GM12878 (cell line): Measurements from ENCODE around the gene KIF15. TPM values are rescaled to one million over a fixed set of nuclear protein-coding genes. Genes with fewer than 3 reads are reported as not detected.

ENCODE experiments used
- ESRRA ChIP-seq: IDR thresholded peaks from 2 replicates; pipeline ENCODE4 v1.6.1; 2012; ENCODE audit warnings: mild to moderate bottlenecking, low read length, improper control_type of control experiment
- JUNB ChIP-seq: IDR thresholded peaks from 2 replicates; pipeline ENCODE4 v1.6.1; 2016; ENCODE audit warnings: antibody characterized with exemption, mild to moderate bottlenecking
- MXI1 ChIP-seq: fragments of 150-350 bp; IDR thresholded peaks from 2 replicates; pipeline ENCODE4 v1.6.1; 2011; ENCODE audit warnings: low read depth, mild to moderate bottlenecking, inconsistent platforms, low read length, improper control_type of control experiment
- NFXL1 ChIP-seq: fragments of 450-650 bp; IDR thresholded peaks from 2 replicates; pipeline ENCODE4 v1.6.1; 2017; ENCODE audit warnings: antibody characterized with exemption, mild to moderate bottlenecking, borderline replicate concordance
- NFYB ChIP-seq: IDR thresholded peaks from 2 replicates; pipeline ENCODE4 v1.6.1; 2011; ENCODE audit warnings: low read depth, mild to moderate bottlenecking, low read length, improper control_type of control experiment, moderate library complexity; ENCODE audit not compliant: insufficient read depth
- RELA ChIP-seq: fragments of 450-650 bp; IDR thresholded peaks from 2 replicates; pipeline ENCODE4 v1.8.0; 2014; ENCODE audit warnings: borderline replicate concordance; ENCODE audit not compliant: partially characterized antibody
- SMAD5 ChIP-seq: IDR thresholded peaks from 2 replicates; pipeline ENCODE4 v1.6.1; 2016; ENCODE audit warnings: antibody characterized with exemption, low read depth
- SREBF2 ChIP-seq: IDR thresholded peaks from 2 replicates; pipeline ENCODE4 v1.6.1; 2012; ENCODE audit warnings: mild to moderate bottlenecking, low read length
- SUPT20H ChIP-seq: IDR thresholded peaks from 2 replicates; pipeline ENCODE4 v1.6.1; 2011; ENCODE audit warnings: low read depth, mild to moderate bottlenecking, low read length, moderate library complexity, borderline replicate concordance; ENCODE audit not compliant: control insufficient read depth
- TCF7 ChIP-seq: IDR thresholded peaks from 2 replicates; pipeline ENCODE4 v1.6.1; 2014; ENCODE audit warnings: antibody characterized with exemption, borderline replicate concordance
- WRNIP1 ChIP-seq: IDR thresholded peaks from 2 replicates; pipeline ENCODE4 v1.6.1; 2011; ENCODE audit warnings: low read depth, low read length, improper control_type of control experiment, borderline replicate concordance
- YBX1 ChIP-seq: fragments of 450-650 bp; IDR thresholded peaks from 2 replicates; pipeline ENCODE4 v1.6.1; 2016; ENCODE audit warnings: antibody characterized with exemption
- ZNF207 ChIP-seq: fragments of 450-650 bp; IDR thresholded peaks from 2 replicates; pipeline ENCODE4 v1.6.1; 2014; ENCODE audit warnings: antibody characterized with exemption, mild to moderate bottlenecking, borderline replicate concordance
- ZNF24 ChIP-seq: fragments of 450-650 bp; IDR thresholded peaks from 2 replicates; pipeline ENCODE4 v1.6.1; 2017; ENCODE audit warnings: antibody characterized with exemption, mild to moderate bottlenecking
- polyA plus RNA-seq, 11 experiments: library from polyadenylated mRNA; depleted of rRNA in 4 of 11; unstranded in 6 of 11; stranded (reverse) in 5 of 11; fragments of >200 nt; fragmentation: Nextera tagmentation in 4 of 11; fragmentation: Illumina TruSeq in 1 of 11; extraction: Ambion mirVana in 4 of 11; extraction: Trizol in 1 of 11; gene quantifications; 1 replicate in 1 of 11; 2 replicates in 10 of 11; pipeline versions ENCODE4 v1.2.1 to v1.2.3, GENCODE V29; 2011 to 2016; ENCODE audit warnings: inconsistent platforms in 2 of 11, missing spikeins in 2 of 11, low read depth in 1 of 11
- total RNA-seq, 4 experiments: library from RNA; depleted of rRNA in 3 of 4; stranded (reverse); fragments of >200 nt in 3 of 4; fragmentation: Illumina TruSeq in 1 of 4; extraction: Trizol in 1 of 4; gene quantifications; 2 replicates each; pipeline versions ENCODE4 v1.2.1 to v1.2.3, GENCODE V29; 2013 to 2021
- TF ChIP-seq, protein P1 (sequence below): fragments of 450-650 bp; IDR thresholded peaks from 2 replicates; pipeline ENCODE4 v1.6.1; 2016; ENCODE audit warnings: mild to moderate bottlenecking
- TF ChIP-seq, protein P2 (sequence below): IDR thresholded peaks from 2 replicates; pipeline ENCODE4 v1.6.1; 2012; ENCODE audit warnings: low read length, inconsistent platforms
- TF ChIP-seq, protein P3 (sequence below): IDR thresholded peaks from 2 replicates; pipeline ENCODE4 v1.6.1; 2012; ENCODE audit warnings: low read depth, low read length, improper control_type of control experiment
- TF ChIP-seq, protein P4 (sequence below): fragments of 450-650 bp; IDR thresholded peaks from 2 replicates; pipeline ENCODE4 v1.6.1; 2017; ENCODE audit warnings: mild to moderate bottlenecking, moderate library complexity
- TF ChIP-seq, protein P5 (sequence below): fragments of 450-650 bp; IDR thresholded peaks from 2 replicates; pipeline ENCODE4 v1.6.1; 2017; ENCODE audit warnings: mild to moderate bottlenecking
- TF ChIP-seq, protein P6 (sequence below): IDR thresholded peaks from 2 replicates; pipeline ENCODE4 v1.6.1; 2011; ENCODE audit warnings: borderline replicate concordance, low read depth, mild to moderate bottlenecking, moderate library complexity, mixed read lengths, low read length; ENCODE audit not compliant: insufficient read depth; ENCODE audit errors: extremely low read length

Gene KIF15
- total and polyA plus RNA-seq, 10 of the 15 experiments (the other 5 are each of a cell fraction or from before 2014, with no cell fraction given), result 12.3 to 51.8 (median 26.0) TPM

DNA sequence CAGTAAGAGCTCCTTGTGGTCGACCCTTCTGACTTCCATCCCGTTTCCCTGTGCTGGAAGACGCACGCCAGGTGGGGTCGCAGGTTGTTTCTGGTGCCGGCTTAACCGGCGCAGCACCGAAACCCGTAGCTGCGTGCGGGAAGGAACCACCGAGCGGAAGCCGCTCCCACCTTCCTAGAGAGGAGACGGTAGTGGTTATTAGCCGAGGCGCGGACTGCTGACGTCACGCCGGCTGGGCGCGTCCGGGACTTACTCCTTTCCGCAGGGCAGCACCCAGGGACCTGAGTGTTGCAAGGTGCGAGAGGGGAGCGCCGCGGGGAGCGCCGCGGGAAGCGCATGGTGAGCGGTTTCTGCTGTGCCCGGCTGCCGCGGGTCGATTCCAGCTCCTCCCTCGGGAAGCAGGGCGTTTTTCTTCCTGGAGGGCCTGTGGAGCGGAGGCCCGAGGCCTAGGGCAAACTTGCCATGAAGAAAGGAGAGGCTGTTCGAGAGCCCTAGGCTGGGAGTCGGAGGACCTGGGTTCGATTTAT is 32.1 kb upstream of the KIF15 start, which contains the start of gene ZNF501 (continued):
- TF ChIP-seq, protein P1, sequence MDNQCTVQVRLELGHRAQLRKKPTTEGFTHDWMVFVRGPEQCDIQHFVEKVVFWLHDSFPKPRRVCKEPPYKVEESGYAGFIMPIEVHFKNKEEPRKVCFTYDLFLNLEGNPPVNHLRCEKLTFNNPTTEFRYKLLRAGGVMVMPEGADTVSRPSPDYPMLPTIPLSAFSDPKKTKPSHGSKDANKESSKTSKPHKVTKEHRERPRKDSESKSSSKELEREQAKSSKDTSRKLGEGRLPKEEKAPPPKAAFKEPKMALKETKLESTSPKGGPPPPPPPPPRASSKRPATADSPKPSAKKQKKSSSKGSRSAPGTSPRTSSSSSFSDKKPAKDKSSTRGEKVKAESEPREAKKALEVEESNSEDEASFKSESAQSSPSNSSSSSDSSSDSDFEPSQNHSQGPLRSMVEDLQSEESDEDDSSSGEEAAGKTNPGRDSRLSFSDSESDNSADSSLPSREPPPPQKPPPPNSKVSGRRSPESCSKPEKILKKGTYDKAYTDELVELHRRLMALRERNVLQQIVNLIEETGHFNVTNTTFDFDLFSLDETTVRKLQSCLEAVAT, result peak; percentile 49; the same call in 1 of the 2 replicates
- TF ChIP-seq, protein P2, sequence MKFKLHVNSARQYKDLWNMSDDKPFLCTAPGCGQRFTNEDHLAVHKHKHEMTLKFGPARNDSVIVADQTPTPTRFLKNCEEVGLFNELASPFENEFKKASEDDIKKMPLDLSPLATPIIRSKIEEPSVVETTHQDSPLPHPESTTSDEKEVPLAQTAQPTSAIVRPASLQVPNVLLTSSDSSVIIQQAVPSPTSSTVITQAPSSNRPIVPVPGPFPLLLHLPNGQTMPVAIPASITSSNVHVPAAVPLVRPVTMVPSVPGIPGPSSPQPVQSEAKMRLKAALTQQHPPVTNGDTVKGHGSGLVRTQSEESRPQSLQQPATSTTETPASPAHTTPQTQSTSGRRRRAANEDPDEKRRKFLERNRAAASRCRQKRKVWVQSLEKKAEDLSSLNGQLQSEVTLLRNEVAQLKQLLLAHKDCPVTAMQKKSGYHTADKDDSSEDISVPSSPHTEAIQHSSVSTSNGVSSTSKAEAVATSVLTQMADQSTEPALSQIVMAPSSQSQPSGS, result no peak
- TF ChIP-seq RELA, result peak; percentile 66
- TF ChIP-seq ESRRA, result no peak
- TF ChIP-seq TCF7, result no peak
- TF ChIP-seq SREBF2, result no peak
- no peak for TF ChIP-seq NFYB
- TF ChIP-seq ZNF207, result no peak
- TF ChIP-seq MXI1, result no peak; the same call in 1 of the 2 replicates
- TF ChIP-seq, protein P3, sequence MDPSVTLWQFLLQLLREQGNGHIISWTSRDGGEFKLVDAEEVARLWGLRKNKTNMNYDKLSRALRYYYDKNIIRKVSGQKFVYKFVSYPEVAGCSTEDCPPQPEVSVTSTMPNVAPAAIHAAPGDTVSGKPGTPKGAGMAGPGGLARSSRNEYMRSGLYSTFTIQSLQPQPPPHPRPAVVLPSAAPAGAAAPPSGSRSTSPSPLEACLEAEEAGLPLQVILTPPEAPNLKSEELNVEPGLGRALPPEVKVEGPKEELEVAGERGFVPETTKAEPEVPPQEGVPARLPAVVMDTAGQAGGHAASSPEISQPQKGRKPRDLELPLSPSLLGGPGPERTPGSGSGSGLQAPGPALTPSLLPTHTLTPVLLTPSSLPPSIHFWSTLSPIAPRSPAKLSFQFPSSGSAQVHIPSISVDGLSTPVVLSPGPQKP, result no peak
- TF ChIP-seq JUNB, result no peak
- TF ChIP-seq NFXL1, result no peak
- TF ChIP-seq, protein P4, sequence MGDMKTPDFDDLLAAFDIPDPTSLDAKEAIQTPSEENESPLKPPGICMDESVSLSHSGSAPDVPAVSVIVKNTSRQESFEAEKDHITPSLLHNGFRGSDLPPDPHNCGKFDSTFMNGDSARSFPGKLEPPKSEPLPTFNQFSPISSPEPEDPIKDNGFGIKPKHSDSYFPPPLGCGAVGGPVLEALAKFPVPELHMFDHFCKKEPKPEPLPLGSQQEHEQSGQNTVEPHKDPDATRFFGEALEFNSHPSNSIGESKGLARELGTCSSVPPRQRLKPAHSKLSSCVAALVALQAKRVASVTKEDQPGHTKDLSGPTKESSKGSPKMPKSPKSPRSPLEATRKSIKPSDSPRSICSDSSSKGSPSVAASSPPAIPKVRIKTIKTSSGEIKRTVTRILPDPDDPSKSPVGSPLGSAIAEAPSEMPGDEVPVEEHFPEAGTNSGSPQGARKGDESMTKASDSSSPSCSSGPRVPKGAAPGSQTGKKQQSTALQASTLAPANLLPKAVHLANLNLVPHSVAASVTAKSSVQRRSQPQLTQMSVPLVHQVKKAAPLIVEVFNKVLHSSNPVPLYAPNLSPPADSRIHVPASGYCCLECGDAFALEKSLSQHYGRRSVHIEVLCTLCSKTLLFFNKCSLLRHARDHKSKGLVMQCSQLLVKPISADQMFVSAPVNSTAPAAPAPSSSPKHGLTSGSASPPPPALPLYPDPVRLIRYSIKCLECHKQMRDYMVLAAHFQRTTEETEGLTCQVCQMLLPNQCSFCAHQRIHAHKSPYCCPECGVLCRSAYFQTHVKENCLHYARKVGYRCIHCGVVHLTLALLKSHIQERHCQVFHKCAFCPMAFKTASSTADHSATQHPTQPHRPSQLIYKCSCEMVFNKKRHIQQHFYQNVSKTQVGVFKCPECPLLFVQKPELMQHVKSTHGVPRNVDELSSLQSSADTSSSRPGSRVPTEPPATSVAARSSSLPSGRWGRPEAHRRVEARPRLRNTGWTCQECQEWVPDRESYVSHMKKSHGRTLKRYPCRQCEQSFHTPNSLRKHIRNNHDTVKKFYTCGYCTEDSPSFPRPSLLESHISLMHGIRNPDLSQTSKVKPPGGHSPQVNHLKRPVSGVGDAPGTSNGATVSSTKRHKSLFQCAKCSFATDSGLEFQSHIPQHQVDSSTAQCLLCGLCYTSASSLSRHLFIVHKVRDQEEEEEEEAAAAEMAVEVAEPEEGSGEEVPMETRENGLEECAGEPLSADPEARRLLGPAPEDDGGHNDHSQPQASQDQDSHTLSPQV, result no peak
- TF ChIP-seq YBX1, result no peak
- TF ChIP-seq ZNF24, result 0 out of 2 replicates have a peak, but pooled peaks have one; percentile 19
- TF ChIP-seq, protein P5, sequence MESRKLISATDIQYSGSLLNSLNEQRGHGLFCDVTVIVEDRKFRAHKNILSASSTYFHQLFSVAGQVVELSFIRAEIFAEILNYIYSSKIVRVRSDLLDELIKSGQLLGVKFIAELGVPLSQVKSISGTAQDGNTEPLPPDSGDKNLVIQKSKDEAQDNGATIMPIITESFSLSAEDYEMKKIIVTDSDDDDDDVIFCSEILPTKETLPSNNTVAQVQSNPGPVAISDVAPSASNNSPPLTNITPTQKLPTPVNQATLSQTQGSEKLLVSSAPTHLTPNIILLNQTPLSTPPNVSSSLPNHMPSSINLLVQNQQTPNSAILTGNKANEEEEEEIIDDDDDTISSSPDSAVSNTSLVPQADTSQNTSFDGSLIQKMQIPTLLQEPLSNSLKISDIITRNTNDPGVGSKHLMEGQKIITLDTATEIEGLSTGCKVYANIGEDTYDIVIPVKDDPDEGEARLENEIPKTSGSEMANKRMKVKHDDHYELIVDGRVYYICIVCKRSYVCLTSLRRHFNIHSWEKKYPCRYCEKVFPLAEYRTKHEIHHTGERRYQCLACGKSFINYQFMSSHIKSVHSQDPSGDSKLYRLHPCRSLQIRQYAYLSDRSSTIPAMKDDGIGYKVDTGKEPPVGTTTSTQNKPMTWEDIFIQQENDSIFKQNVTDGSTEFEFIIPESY, result no peak
- TF ChIP-seq WRNIP1, result no peak
- no peak for TF ChIP-seq SMAD5
- no peak for TF ChIP-seq SUPT20H
- TF ChIP-seq, protein P6, sequence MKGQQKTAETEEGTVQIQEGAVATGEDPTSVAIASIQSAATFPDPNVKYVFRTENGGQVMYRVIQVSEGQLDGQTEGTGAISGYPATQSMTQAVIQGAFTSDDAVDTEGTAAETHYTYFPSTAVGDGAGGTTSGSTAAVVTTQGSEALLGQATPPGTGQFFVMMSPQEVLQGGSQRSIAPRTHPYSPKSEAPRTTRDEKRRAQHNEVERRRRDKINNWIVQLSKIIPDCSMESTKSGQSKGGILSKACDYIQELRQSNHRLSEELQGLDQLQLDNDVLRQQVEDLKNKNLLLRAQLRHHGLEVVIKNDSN, result no peak
